Measurements from ENCODE around the gene ZDHHC12. TPM values are rescaled to one million over a fixed set of nuclear protein-coding genes. Genes with fewer than 3 reads are reported as not detected.

The ZDHHC12 gene
- total and polyA plus RNA-seq, 12 donors: 1.6 to 97.4 (median 29.0) TPM

GRCh38 chr9:128707446-128707845 is 16.5 kb downstream of the ZDHHC12 start:
- 94 to 97% (median 95%) methylated on average over 8 of the region's 8 CpGs for WGBS, 4 donors
- H3K9me3 ChIP-seq (replicated peaks in 1 of 3): no peaks in the 10 kb centered on the region
- H3K27me3 ChIP-seq: no peaks in the 10 kb centered on the region
- no peak overlapping the region for H3K4me3 ChIP-seq
- TF ChIP-seq CTCF (IDR thresholded peaks at IDR 0.05) (no peak), POLR2A (IDR thresholded peaks at IDR 0.05) (no peak)
- intact Hi-C loops (cut with DNase I): no loop called here
- peaks cover 0 to 6% of the 10 kb centered on the region in 2 donors for H3K4me1 ChIP-seq (replicated peaks in 1 of 2)
- H3K27ac ChIP-seq: no peak overlapping the region
- no peaks in the 10 kb centered on the region for H3K36me3 ChIP-seq (replicated peaks in 1 of 2)
- no peak for DNase-seq

GRCh38 chr9:128706671-128707381 is 17.1 kb downstream of the ZDHHC12 start:
- TF ChIP-seq CTCF (IDR thresholded peaks at IDR 0.05): no peak
- no peak for TF ChIP-seq POLR2A (IDR thresholded peaks at IDR 0.05)
- Histone ChIP-seq H3K9me3 (replicated peaks in 1 of 3) (no peaks in the 10 kb centered on the region), H3K4me3 (no peak overlapping the region), H3K36me3 (replicated peaks in 1 of 2) (no peaks in the 10 kb centered on the region), H3K4me1 (replicated peaks in 1 of 2) (peaks cover 0 to 6% of the 10 kb centered on the region in 2 donors), H3K27me3 (no peaks in the 10 kb centered on the region), H3K27ac (no peak overlapping the region)
- DNase-seq: no peak
- intact Hi-C loops (cut with DNase I): no loop called here
- WGBS, 4 donors: 83 to 90% (median 89%) methylated on average over 16 to 23 of the region's 23 CpGs

GRCh38 chr9:128706045-128706444 is 17.9 kb downstream of the ZDHHC12 start:
- WGBS, 4 donors: 57 to 100% (median 81%) methylated on average over 1 of the region's 1 CpG

More at GRCh38 chr9:128706045-128706444, 17.9 kb downstream of the ZDHHC12 start:
- Histone ChIP-seq H3K27ac (no peak overlapping the region), H3K9me3 (replicated peaks in 1 of 3) (no peaks in the 10 kb centered on the region), H3K4me1 (replicated peaks in 1 of 2) (peaks cover 0 to 6% of the 10 kb centered on the region in 2 donors), H3K36me3 (replicated peaks in 1 of 2) (no peaks in the 10 kb centered on the region), H3K4me3 (no peak overlapping the region), H3K27me3 (no peaks in the 10 kb centered on the region)
- no peak for DNase-seq
- TF ChIP-seq POLR2A (IDR thresholded peaks at IDR 0.05) (no peak), CTCF (IDR thresholded peaks at IDR 0.05) (no peak)
- intact Hi-C loops (cut with DNase I): no loop called here

All from adrenal gland (tissue), 12 donors.